Nephron progenitor cell (in vitro differentiated cells): ENCODE measurements around the gene NAALADL2.

Experiments
- DNase-seq: peaks from one replicate; pipeline ENCODE4 v3.0.0; 2021
- H3K27ac Mint-ChIP-seq: 2 replicates; pipeline ENCODE4 v1.8.0; 2021; ENCODE audit warnings: mild to moderate bottlenecking, moderate library complexity, mixed read lengths
- H3K27me3 Mint-ChIP-seq: 2 replicates; pipeline ENCODE4 v1.8.0; 2021; ENCODE audit warnings: mild to moderate bottlenecking, low read depth, mixed read lengths; ENCODE audit not compliant: poor library complexity
- H3K36me3 Mint-ChIP-seq: 2 replicates; pipeline ENCODE4 v1.8.0; 2021; ENCODE audit warnings: low read depth, mixed read lengths
- H3K4me1 Mint-ChIP-seq: 2 replicates; pipeline ENCODE4 v1.8.0; 2021; ENCODE audit warnings: mixed read lengths
- H3K4me3 Mint-ChIP-seq: 2 replicates; pipeline ENCODE4 v1.8.0; 2021; ENCODE audit warnings: mild to moderate bottlenecking, moderate library complexity, mixed read lengths
- H3K9me3 Mint-ChIP-seq: 2 replicates; pipeline ENCODE4 v1.8.0; 2021; ENCODE audit warnings: mild to moderate bottlenecking, moderate library complexity, mixed read lengths
- TF ChIP-seq, protein P1 (sequence below): fragments of 200-600 bp; sonication (generic); IDR thresholded peaks from 2 replicates; pipeline ENCODE4 v1.5.0; 2021; ENCODE audit warnings: antibody characterized with exemption

NAALADL2 gene

DNA sequence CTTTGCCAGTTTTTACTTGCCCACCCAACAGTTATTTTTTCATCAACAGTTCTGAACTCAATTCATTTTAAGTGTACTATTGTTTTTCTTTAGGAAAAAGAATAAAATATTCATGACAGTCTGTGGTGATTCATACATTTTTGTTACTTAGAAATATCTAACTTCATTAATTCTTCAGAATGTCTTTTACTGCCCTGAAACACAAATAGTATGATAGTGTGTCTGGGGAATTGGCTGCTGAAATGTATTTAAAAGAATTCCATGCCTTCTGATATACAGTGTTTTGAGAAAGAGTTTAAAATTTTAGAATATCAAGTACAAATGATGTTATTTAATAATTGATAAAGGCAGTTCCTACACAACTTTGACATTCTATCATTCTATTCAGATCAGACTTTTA lies 854.1 kb downstream of the NAALADL2 start:
- no peaks in the 10 kb centered on the region for H3K4me1 Mint-ChIP-seq
- no peak overlapping the region for H3K27ac Mint-ChIP-seq
- no peak for DNase-seq
- no peak overlapping the region for H3K4me3 Mint-ChIP-seq
- H3K27me3 Mint-ChIP-seq = no peaks in the 10 kb centered on the region
- TF ChIP-seq, protein P1, sequence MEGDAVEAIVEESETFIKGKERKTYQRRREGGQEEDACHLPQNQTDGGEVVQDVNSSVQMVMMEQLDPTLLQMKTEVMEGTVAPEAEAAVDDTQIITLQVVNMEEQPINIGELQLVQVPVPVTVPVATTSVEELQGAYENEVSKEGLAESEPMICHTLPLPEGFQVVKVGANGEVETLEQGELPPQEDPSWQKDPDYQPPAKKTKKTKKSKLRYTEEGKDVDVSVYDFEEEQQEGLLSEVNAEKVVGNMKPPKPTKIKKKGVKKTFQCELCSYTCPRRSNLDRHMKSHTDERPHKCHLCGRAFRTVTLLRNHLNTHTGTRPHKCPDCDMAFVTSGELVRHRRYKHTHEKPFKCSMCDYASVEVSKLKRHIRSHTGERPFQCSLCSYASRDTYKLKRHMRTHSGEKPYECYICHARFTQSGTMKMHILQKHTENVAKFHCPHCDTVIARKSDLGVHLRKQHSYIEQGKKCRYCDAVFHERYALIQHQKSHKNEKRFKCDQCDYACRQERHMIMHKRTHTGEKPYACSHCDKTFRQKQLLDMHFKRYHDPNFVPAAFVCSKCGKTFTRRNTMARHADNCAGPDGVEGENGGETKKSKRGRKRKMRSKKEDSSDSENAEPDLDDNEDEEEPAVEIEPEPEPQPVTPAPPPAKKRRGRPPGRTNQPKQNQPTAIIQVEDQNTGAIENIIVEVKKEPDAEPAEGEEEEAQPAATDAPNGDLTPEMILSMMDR = no peak
- H3K9me3 Mint-ChIP-seq = no peaks in the 10 kb centered on the region
- H3K36me3 Mint-ChIP-seq = no peaks in the 10 kb centered on the region

DNA sequence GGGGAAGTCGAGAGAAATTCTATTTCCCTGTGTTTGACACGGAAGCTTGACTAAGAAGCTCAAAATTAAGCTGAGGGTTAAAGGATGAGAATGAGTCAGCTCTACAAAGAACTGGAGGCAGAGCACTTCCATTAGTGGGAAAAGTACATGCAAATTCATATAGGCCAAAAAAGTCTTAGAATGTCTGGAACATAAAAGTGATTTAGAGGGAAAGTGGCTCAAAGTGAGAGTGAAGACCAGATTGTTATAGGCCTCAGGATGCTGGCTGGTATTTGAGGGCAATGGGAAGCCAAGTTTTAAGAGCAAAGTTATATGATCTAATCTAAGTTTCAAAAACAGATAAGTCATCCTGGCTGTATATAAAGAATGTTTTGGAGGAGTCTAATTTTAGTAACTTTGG lies 857.3 kb downstream of the NAALADL2 start:
- no peaks in the 10 kb centered on the region for H3K9me3 Mint-ChIP-seq
- TF ChIP-seq, protein P1 = no peak
- no peaks in the 10 kb centered on the region for H3K36me3 Mint-ChIP-seq
- H3K4me3 Mint-ChIP-seq = no peak overlapping the region
- no peaks in the 10 kb centered on the region for H3K27me3 Mint-ChIP-seq
- DNase-seq = no peak
- no peaks in the 10 kb centered on the region for H3K4me1 Mint-ChIP-seq
- H3K27ac Mint-ChIP-seq = no peak overlapping the region

DNA sequence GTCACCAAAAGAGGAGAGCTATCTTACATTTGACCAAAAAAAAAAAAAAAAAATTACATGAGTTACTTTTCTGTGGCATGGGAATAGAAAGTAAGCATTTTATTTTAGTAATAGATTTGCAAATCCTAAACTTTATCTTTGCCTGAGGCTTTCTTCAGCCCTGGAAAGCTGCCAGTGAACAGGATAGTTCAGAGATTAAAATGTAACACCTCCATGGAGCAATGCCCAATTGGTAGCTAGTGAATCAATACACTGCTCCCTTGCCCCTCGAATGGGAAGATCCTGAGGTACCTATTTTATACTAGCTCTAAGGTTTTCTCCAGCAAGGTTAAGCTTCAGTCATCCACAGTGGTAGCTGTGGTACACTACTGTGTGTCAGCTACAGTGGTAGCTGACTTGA lies 867.1 kb downstream of the NAALADL2 start:
- DNase-seq = no peak
- H3K4me3 Mint-ChIP-seq = no peak overlapping the region
- TF ChIP-seq, protein P1 = no peak
- H3K9me3 Mint-ChIP-seq = no peaks in the 10 kb centered on the region
- no peaks in the 10 kb centered on the region for H3K27me3 Mint-ChIP-seq
- no peak overlapping the region for H3K27ac Mint-ChIP-seq
- no peaks in the 10 kb centered on the region for H3K36me3 Mint-ChIP-seq
- H3K4me1 Mint-ChIP-seq = peaks cover 14% of the 10 kb centered on the region

DNA sequence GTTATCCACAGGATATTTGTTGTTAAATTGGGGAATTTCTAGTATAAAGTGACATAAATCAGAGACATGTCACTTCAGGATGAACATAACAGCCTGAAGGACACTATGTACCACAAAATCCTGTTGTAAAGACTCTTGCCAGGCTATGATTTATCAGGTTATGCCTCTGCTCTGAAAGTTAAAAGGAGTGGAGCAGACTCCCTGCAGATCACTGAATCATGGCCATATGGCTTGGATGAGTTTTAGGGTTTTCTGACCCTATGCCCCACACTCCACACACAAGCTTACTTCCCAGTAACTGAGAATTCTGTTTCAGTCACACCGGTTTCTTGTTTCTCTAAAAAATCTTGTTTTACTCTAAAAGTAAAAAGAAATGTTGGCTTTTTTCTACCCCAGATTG lies 869.4 kb downstream of the NAALADL2 start:
- H3K36me3 Mint-ChIP-seq = no peaks in the 10 kb centered on the region
- peaks cover 3% of the 10 kb centered on the region for H3K27me3 Mint-ChIP-seq
- peaks cover 14% of the 10 kb centered on the region for H3K4me1 Mint-ChIP-seq
- peak overlapping the region; percentile 41 for H3K27ac Mint-ChIP-seq
- peaks cover 5% of the 10 kb centered on the region for H3K9me3 Mint-ChIP-seq
- no peak for DNase-seq
- TF ChIP-seq, protein P1 = no peak
- H3K4me3 Mint-ChIP-seq = no peak overlapping the region

DNA sequence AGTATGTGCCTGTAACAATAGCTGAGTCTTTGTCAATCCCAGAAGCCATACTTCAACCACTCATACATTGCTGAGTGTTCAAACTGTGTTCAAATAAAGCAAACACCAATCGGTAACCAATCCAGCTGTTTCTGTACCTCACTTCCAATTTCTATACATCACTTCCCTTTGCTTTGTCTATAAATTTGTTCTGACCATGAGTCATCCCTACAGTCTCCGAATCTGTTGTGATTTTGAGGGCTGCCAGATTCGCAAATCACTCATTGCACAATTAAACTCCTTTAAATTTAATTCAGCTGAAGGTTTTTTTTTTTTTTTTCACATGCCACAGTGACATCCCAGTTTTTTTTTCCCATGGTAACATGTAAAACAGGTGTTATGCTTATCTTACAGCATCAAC lies 870.3 kb downstream of the NAALADL2 start:
- Mint-ChIP-seq H3K4me1 (peaks cover 14% of the 10 kb centered on the region), H3K36me3 (no peaks in the 10 kb centered on the region), H3K9me3 (peaks cover 5% of the 10 kb centered on the region), H3K27me3 (peaks cover 3% of the 10 kb centered on the region), H3K4me3 (no peak overlapping the region), H3K27ac (no peak overlapping the region)
- TF ChIP-seq, protein P1 = no peak
- DNase-seq = no peak

DNA sequence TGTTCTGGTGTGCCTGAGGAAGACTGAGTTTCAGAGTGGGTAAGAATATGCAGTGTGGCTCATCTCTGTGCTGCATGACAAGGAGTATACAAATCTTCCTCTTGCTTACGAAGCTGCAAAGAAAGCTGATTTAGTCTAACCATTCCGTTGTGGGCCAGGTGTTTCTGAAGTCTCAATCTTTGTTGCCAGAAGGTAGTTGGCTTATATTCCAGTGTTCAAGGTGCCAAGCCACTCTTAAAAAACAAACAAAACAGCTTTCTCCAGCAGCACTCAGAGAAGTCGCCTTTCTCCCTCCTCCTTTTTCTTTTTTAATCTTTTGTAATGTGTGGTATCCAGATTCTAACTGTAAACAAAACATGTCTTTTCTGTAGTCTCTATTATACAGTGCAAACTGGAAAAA lies 872.4 kb downstream of the NAALADL2 start:
- Mint-ChIP-seq H3K4me3 (no peak overlapping the region), H3K27me3 (peaks cover 3% of the 10 kb centered on the region), H3K36me3 (peaks cover 6% of the 10 kb centered on the region), H3K4me1 (peaks cover 14% of the 10 kb centered on the region), H3K27ac (no peak overlapping the region), H3K9me3 (peaks cover 12% of the 10 kb centered on the region)
- no peak for DNase-seq
- TF ChIP-seq, protein P1 = no peak
